Activated T-helper 1 cell treated with Interleukin-2 at 50 U/mL for 16 hours (primary cell): ENCODE measurements around the gene BCHE.

Experiments used
- DNase-seq: peaks from one replicate; pipeline ENCODE4 v3.0.0-alpha.2; 2020; ENCODE audit warnings: low read depth

The BCHE gene

GRCh38 chr3:165837058-165837525 is at the start of gene BCHE:
TSS of gene BCHE (minus strand) at chr3:165837423. CDS start at chr3:165831033, 6,390 bp downstream.
- no peak for DNase-seq

GRCh38 chr3:165885558-165886270 is 48.5 kb upstream of the BCHE start:
- no peak for DNase-seq

- DNase-seq: no peak
Measured at GRCh38 chr3:165884518-165884917, 47.3 kb upstream of the BCHE start.

- DNase-seq: no peak
Measured at GRCh38 chr3:165883863-165884478, 46.7 kb upstream of the BCHE start.

GRCh38 chr3:165883117-165883516 is 45.9 kb upstream of the BCHE start:
- no peak for DNase-seq

GRCh38 chr3:165875644-165876043 is 38.4 kb upstream of the BCHE start:
- no peak for DNase-seq

- no peak for DNase-seq
Measured at GRCh38 chr3:165874663-165875489, 37.7 kb upstream of the BCHE start.

GRCh38 chr3:165868088-165868487 is 30.9 kb upstream of the BCHE start:
- DNase-seq: no peak

GRCh38 chr3:165859061-165859460 is 21.8 kb upstream of the BCHE start:
- DNase-seq: no peak

- no peak for DNase-seq
Measured at GRCh38 chr3:165855581-165855980, 18.4 kb upstream of the BCHE start.

- DNase-seq: no peak
Measured at GRCh38 chr3:165854696-165855095, 17.5 kb upstream of the BCHE start.

- DNase-seq: no peak
Measured at GRCh38 chr3:165852711-165853110, 15.5 kb upstream of the BCHE start.

- no peak for DNase-seq
Measured at GRCh38 chr3:165852191-165852590, 15.0 kb upstream of the BCHE start.

GRCh38 chr3:165846056-165846455 is 8.8 kb upstream of the BCHE start:
- no peak for DNase-seq

GRCh38 chr3:165839296-165840076 is 2.3 kb upstream of the BCHE start:
- no peak for DNase-seq

- DNase-seq: no peak
Measured at GRCh38 chr3:165837801-165838200, 578 bp upstream of the BCHE start.

- no peak for DNase-seq
Measured at GRCh38 chr3:165835431-165835830, 1.8 kb downstream of the BCHE start.

- no peak for DNase-seq
Measured at GRCh38 chr3:165830746-165831145, 6.5 kb downstream of the BCHE start.

GRCh38 chr3:165827883-165828282 is 9.3 kb downstream of the BCHE start:
- DNase-seq: no peak

- no peak for DNase-seq
Measured at GRCh38 chr3:165827233-165827632, 10.0 kb downstream of the BCHE start.

GRCh38 chr3:165820671-165821123 is 16.5 kb downstream of the BCHE start:
- DNase-seq: no peak

GRCh38 chr3:165817160-165817709 is 20.0 kb downstream of the BCHE start:
- no peak for DNase-seq
